Occipital lobe (tissue), 2 donors: ENCODE results near the gene SLC34A3. TPM values are rescaled to one million over a fixed set of nuclear protein-coding genes. Genes with fewer than 3 reads are reported as not detected.
"Not testable (repeated sequence)": the region's sequence is repeated elsewhere in the genome, so short reads cannot be mapped to it uniquely, and the experiment has no call there.

ENCODE experiments used
- DNase-seq: peaks from one replicate; lab custom pipeline; 2025; lab: John Stamatoyannopoulos, UW
- total RNA-seq: library from RNA; depleted of rRNA; stranded (reverse); fragments of >200 nt; gene quantifications from one replicate; pipeline ENCODE4 v1.2.3, GENCODE V29; 2014

The SLC34A3 gene
- total RNA-seq, 1 donor from 2014 or later, result 0.16 TPM

- DNase-seq, result no peak
Observed at GRCh38 chr9:137241490-137242268, 11.0 kb downstream of the SLC34A3 start.

- no peak for DNase-seq
Observed at GRCh38 chr9:137242269-137243203, 11.8 kb downstream of the SLC34A3 start.

- DNase-seq, result not testable (repeated sequence)
Observed at GRCh38 chr9:137243266-137243625, 12.5 kb downstream of the SLC34A3 start.

GRCh38 chr9:137243626-137244485, 13.2 kb downstream of the SLC34A3 start:
- DNase-seq, result no peak

- DNase-seq, result no peak
Observed at GRCh38 chr9:137244486-137245449, 14.1 kb downstream of the SLC34A3 start.

- DNase-seq, result no peak
Observed at GRCh38 chr9:137245450-137246421, 15.0 kb downstream of the SLC34A3 start.

- DNase-seq, result no peak
Observed at GRCh38 chr9:137247135-137247915, 16.6 kb downstream of the SLC34A3 start.

- DNase-seq, result no peak
Observed at GRCh38 chr9:137247916-137248175, 17.1 kb downstream of the SLC34A3 start.

GRCh38 chr9:137250329-137251193, 19.9 kb downstream of the SLC34A3 start:
- DNase-seq, result no peak

- no peak for DNase-seq
Observed at GRCh38 chr9:137251194-137251461, 20.4 kb downstream of the SLC34A3 start, which contains the start of gene STPG3. TSS of gene STPG3 (plus strand) at chr9:137251286. CDS start at chr9:137251287, 1 bp downstream.

- no peak for DNase-seq
Observed at GRCh38 chr9:137251490-137252268, 21.0 kb downstream of the SLC34A3 start.

GRCh38 chr9:137252555-137253506, 22.1 kb downstream of the SLC34A3 start:
- DNase-seq, result no peak

- DNase-seq, result no peak
Observed at GRCh38 chr9:137253717-137254623, 23.3 kb downstream of the SLC34A3 start.

- DNase-seq, result peak; percentile 90
Observed at GRCh38 chr9:137254624-137255447, 24.1 kb downstream of the SLC34A3 start, which contains the start of gene NELFB. TSS of gene NELFB (plus strand) at chr9:137255327.
